ENCODE measurements around the gene PARN. TPM values are rescaled to one million over a fixed set of nuclear protein-coding genes. Genes with fewer than 3 reads are reported as not detected.

PARN gene
- total RNA-seq, 2 experiments from 2014 or later: 27.4 to 28.2 TPM

- Histone ChIP-seq H3K9me3 (ENCODE audit: control insufficient read depth in 1 of 2, insufficient read depth in 1 of 2, low read length in 2 of 2) (no peaks in the 10 kb centered on the region), H3K4me1 (ENCODE audit: insufficient read depth, low read length) (peaks cover 4% of the 10 kb centered on the region), H3K4me3 (ENCODE audit: low read length) (no peak overlapping the region), H3K36me3 (ENCODE audit: insufficient read depth, low read length) (peaks cover 13% of the 10 kb centered on the region), H3K27ac (ENCODE audit: low read depth in 1 of 2, low read length in 2 of 2) (no peak overlapping the region), H3K27me3 (ENCODE audit: control insufficient read depth in 1 of 2, insufficient read depth in 2 of 2, low read length in 2 of 2) (no peaks in the 10 kb centered on the region)
- Mint-ChIP-seq H3K9me3 (no peaks in the 10 kb centered on the region), H3K27me3 (no peaks in the 10 kb centered on the region), H3K4me3 (no peak overlapping the region), H3K4me1 (ENCODE audit: low read depth) (peaks cover 36% of the 10 kb centered on the region), H3K27ac (no peak overlapping the region), H3K36me3 (ENCODE audit: low read depth) (peaks cover 42% of the 10 kb centered on the region)
- DNase-seq: no peak
- intact Hi-C loops (cut with DNase I, micrococcal nuclease): no loop called here
- TF ChIP-seq, protein P1, sequence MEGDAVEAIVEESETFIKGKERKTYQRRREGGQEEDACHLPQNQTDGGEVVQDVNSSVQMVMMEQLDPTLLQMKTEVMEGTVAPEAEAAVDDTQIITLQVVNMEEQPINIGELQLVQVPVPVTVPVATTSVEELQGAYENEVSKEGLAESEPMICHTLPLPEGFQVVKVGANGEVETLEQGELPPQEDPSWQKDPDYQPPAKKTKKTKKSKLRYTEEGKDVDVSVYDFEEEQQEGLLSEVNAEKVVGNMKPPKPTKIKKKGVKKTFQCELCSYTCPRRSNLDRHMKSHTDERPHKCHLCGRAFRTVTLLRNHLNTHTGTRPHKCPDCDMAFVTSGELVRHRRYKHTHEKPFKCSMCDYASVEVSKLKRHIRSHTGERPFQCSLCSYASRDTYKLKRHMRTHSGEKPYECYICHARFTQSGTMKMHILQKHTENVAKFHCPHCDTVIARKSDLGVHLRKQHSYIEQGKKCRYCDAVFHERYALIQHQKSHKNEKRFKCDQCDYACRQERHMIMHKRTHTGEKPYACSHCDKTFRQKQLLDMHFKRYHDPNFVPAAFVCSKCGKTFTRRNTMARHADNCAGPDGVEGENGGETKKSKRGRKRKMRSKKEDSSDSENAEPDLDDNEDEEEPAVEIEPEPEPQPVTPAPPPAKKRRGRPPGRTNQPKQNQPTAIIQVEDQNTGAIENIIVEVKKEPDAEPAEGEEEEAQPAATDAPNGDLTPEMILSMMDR (IDR thresholded peaks at IDR 0.05): no peak
- ChIA-PET POLR2A (no interaction called here), CTCF (no interaction called here)
- ATAC-seq (ENCODE audit: poor library complexity): no peak
Observed at GRCh38 chr16:14562691-14563491, 67.2 kb downstream of the PARN start.

GRCh38 chr16:14560523-14560922 is 69.5 kb downstream of the PARN start:
- Histone ChIP-seq H3K9me3 (ENCODE audit: control insufficient read depth in 1 of 2, insufficient read depth in 1 of 2, low read length in 2 of 2) (no peaks in the 10 kb centered on the region), H3K27me3 (ENCODE audit: control insufficient read depth in 1 of 2, insufficient read depth in 2 of 2, low read length in 2 of 2) (no peaks in the 10 kb centered on the region), H3K4me1 (ENCODE audit: insufficient read depth, low read length) (peaks cover 4% of the 10 kb centered on the region), H3K27ac (ENCODE audit: low read depth in 1 of 2, low read length in 2 of 2) (no peak overlapping the region), H3K36me3 (ENCODE audit: insufficient read depth, low read length) (peaks cover 13% of the 10 kb centered on the region), H3K4me3 (ENCODE audit: low read length) (no peak overlapping the region)
- ChIA-PET CTCF (no interaction called here), POLR2A (no interaction called here)
- TF ChIP-seq, protein P1 (IDR thresholded peaks at IDR 0.05): no peak
- no peak for ATAC-seq (ENCODE audit: poor library complexity)
- no peak for DNase-seq
- intact Hi-C loops (cut with DNase I, micrococcal nuclease): no loop called here
- H3K27me3 Mint-ChIP-seq: no peaks in the 10 kb centered on the region
- no peak overlapping the region for H3K4me3 Mint-ChIP-seq
- peaks cover 24% of the 10 kb centered on the region for H3K4me1 Mint-ChIP-seq (ENCODE audit: low read depth)
- no peaks in the 10 kb centered on the region for H3K9me3 Mint-ChIP-seq
- no peak overlapping the region for H3K27ac Mint-ChIP-seq
- H3K36me3 Mint-ChIP-seq (ENCODE audit: low read depth): peaks cover 44% of the 10 kb centered on the region

DNA sequence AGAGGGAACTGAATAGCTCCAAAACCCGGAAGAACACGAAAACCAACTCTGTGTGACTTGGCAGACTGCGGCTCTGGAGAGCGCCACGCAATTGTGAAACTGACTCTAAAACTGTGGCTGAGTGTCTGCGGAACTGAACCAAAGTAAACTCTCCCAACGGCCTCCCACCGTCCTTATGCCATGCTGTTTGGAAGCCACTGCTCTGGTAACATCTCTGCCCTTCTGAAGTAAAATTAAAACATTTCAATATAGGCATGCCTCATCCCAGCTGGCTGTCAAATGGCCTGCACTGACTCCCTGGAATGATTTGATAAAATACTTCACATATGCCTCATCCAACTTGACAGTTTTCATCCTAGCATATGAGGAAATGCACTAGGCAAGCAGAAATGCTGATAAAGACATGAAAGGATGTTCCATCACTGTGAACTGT is 70.2 kb downstream of the PARN start:
- POLR2A ChIA-PET: no interaction called here

More for the DNA sequence above, 70.2 kb downstream of the PARN start:
- DNase-seq (peak in 1 of 14 experiments; percentile 4), ATAC-seq (ENCODE audit: poor library complexity) (no peak)
- no peak overlapping the region for H3K27ac Mint-ChIP-seq
- CTCF ChIA-PET: no interaction called here
- no peaks in the 10 kb centered on the region for H3K27me3 Mint-ChIP-seq
- Histone ChIP-seq H3K27me3 (ENCODE audit: control insufficient read depth in 1 of 2, insufficient read depth in 2 of 2, low read length in 2 of 2) (no peaks in the 10 kb centered on the region), H3K27ac (ENCODE audit: low read depth in 1 of 2, low read length in 2 of 2) (no peak overlapping the region), H3K9me3 (ENCODE audit: control insufficient read depth in 1 of 2, insufficient read depth in 1 of 2, low read length in 2 of 2) (no peaks in the 10 kb centered on the region), H3K4me1 (ENCODE audit: insufficient read depth, low read length) (peaks cover 4% of the 10 kb centered on the region), H3K4me3 (ENCODE audit: low read length) (no peak overlapping the region), H3K36me3 (ENCODE audit: insufficient read depth, low read length) (peaks cover 13% of the 10 kb centered on the region)
- peaks cover 18% of the 10 kb centered on the region for H3K4me1 Mint-ChIP-seq (ENCODE audit: low read depth)
- peaks cover 45% of the 10 kb centered on the region for H3K36me3 Mint-ChIP-seq (ENCODE audit: low read depth)
- no peaks in the 10 kb centered on the region for H3K9me3 Mint-ChIP-seq
- H3K4me3 Mint-ChIP-seq: no peak overlapping the region
- intact Hi-C loops (cut with DNase I, micrococcal nuclease): no loop called here
- TF ChIP-seq, protein P1 (IDR thresholded peaks at IDR 0.05): no peak

All from CD4-positive, alpha-beta T cell (primary cell).